Activated CD8-positive, alpha-beta T cell treated with anti-CD3 and anti-CD28 coated beads, Interleukin-2, amount 10 ng/mL, durations not matched to agents 7 days and 5 days (primary cell): ENCODE data around the gene VENTX. TPM values are rescaled to one million over a fixed set of nuclear protein-coding genes. Genes with fewer than 3 reads are reported as not detected.

ENCODE experiments used
- ATAC-seq: fragments of 150-1000 bp; cut with Tn5 transposase; one replicate; pipeline ENCODE4 v1.10.0; 2021; ENCODE audit warnings: moderate library complexity
- CTCF ChIA-PET: fragments of 350-600 bp; sonication (Branson Sonifier 250); formaldehyde crosslinking; loops from one replicate; lab custom pipeline; 2021; ENCODE audit warnings: antibody characterized with exemption; lab: Charles Lee
- POLR2A ChIA-PET: fragments of 350-600 bp; sonication (Branson Sonifier 250); formaldehyde crosslinking; loops from one replicate; lab custom pipeline; 2021; ENCODE audit warnings: antibody characterized with exemption; lab: Charles Lee
- DNase-seq: peaks from one replicate; pipeline ENCODE4 v3.0.0-alpha.2; 2020
- H3K27ac Mint-ChIP-seq: one replicate; pipeline ENCODE4 v1.8.0; 2021; ENCODE audit warnings: mild to moderate bottlenecking, mixed read lengths
- H3K27me3 Mint-ChIP-seq: one replicate; pipeline ENCODE4 v1.8.0; 2021; ENCODE audit warnings: low read depth, mixed read lengths
- H3K36me3 Mint-ChIP-seq: one replicate; pipeline ENCODE4 v1.8.0; 2021; ENCODE audit warnings: low read depth, mixed read lengths
- H3K4me1 Mint-ChIP-seq: one replicate; pipeline ENCODE4 v1.8.0; 2021; ENCODE audit warnings: low read depth, mixed read lengths
- H3K4me3 Mint-ChIP-seq: one replicate; pipeline ENCODE4 v1.8.0; 2021; ENCODE audit warnings: mild to moderate bottlenecking, mixed read lengths
- H3K9me3 Mint-ChIP-seq: one replicate; pipeline ENCODE4 v1.8.0; 2022; ENCODE audit warnings: mixed read lengths; ENCODE audit not compliant: insufficient read depth
- total RNA-seq, 2 experiments: library from RNA; stranded (reverse); gene quantifications; one replicate each; pipeline ENCODE4 v1.2.3, GENCODE V29; 2021

Gene VENTX
- total RNA-seq, 2 experiments from 2014 or later = not detected

GRCh38 chr10:133247681-133248333 lies 10.2 kb downstream of the VENTX start:
- Mint-ChIP-seq H3K36me3 (no peaks in the 10 kb centered on the region), H3K4me3 (no peak overlapping the region), H3K9me3 (no peaks in the 10 kb centered on the region), H3K27me3 (peaks cover 11% of the 10 kb centered on the region), H3K27ac (no peak overlapping the region), H3K4me1 (peaks cover 7% of the 10 kb centered on the region)
- ATAC-seq = no peak
- DNase-seq = no peak
- ChIA-PET POLR2A (no interaction called here), CTCF (interaction anchor here (0.6 kb wide), 1 partner anchor 16 kb away, joined by 3 read pairs; no protein-coding TSS in a partner anchor)

GRCh38 chr10:133248334-133248715 lies 10.7 kb downstream of the VENTX start:
- Mint-ChIP-seq H3K9me3 (no peaks in the 10 kb centered on the region), H3K4me3 (no peak overlapping the region), H3K4me1 (peaks cover 7% of the 10 kb centered on the region), H3K27me3 (peaks cover 8% of the 10 kb centered on the region), H3K36me3 (no peaks in the 10 kb centered on the region), H3K27ac (no peak overlapping the region)
- ChIA-PET POLR2A (no interaction called here), CTCF (interaction anchor here (0.6 kb wide), 1 partner anchor 15 kb away, joined by 3 read pairs; no protein-coding TSS in a partner anchor)
- no peak for ATAC-seq
- no peak for DNase-seq

GRCh38 chr10:133249094-133249780 lies 11.6 kb downstream of the VENTX start:
- ATAC-seq = no peak
- Mint-ChIP-seq H3K36me3 (no peaks in the 10 kb centered on the region), H3K4me3 (no peak overlapping the region), H3K4me1 (peaks cover 7% of the 10 kb centered on the region), H3K9me3 (no peaks in the 10 kb centered on the region), H3K27me3 (peaks cover 8% of the 10 kb centered on the region), H3K27ac (no peak overlapping the region)
- CTCF ChIA-PET = no interaction called here
- POLR2A ChIA-PET = no interaction called here
- DNase-seq = no peak

GRCh38 chr10:133249975-133250754 lies 12.5 kb downstream of the VENTX start:
- Mint-ChIP-seq H3K4me1 (peaks cover 7% of the 10 kb centered on the region), H3K27me3 (peaks cover 10% of the 10 kb centered on the region), H3K27ac (peak overlapping the region; percentile 60), H3K4me3 (no peak overlapping the region), H3K9me3 (no peaks in the 10 kb centered on the region), H3K36me3 (no peaks in the 10 kb centered on the region)
- POLR2A ChIA-PET = no interaction called here
- CTCF ChIA-PET = no interaction called here
- ATAC-seq (no peak), DNase-seq (no peak)

GRCh38 chr10:133251388-133252222 lies 13.9 kb downstream of the VENTX start:
- no peak for ATAC-seq
- no peak for DNase-seq
- Mint-ChIP-seq H3K4me3 (no peak overlapping the region), H3K4me1 (peaks cover 8% of the 10 kb centered on the region), H3K27me3 (peaks cover 10% of the 10 kb centered on the region), H3K27ac (no peak overlapping the region), H3K36me3 (no peaks in the 10 kb centered on the region), H3K9me3 (no peaks in the 10 kb centered on the region)
- ChIA-PET POLR2A (no interaction called here), CTCF (no interaction called here)

- ATAC-seq (no peak), DNase-seq (no peak)
- no peaks in the 10 kb centered on the region for H3K36me3 Mint-ChIP-seq
- peaks cover 10% of the 10 kb centered on the region for H3K27me3 Mint-ChIP-seq
- H3K4me1 Mint-ChIP-seq = peaks cover 11% of the 10 kb centered on the region
- H3K4me3 Mint-ChIP-seq = no peak overlapping the region
- H3K27ac Mint-ChIP-seq = no peak overlapping the region
- ChIA-PET POLR2A (no interaction called here), CTCF (no interaction called here)
- no peaks in the 10 kb centered on the region for H3K9me3 Mint-ChIP-seq
Measured at GRCh38 chr10:133252223-133252552, 14.5 kb downstream of the VENTX start.

GRCh38 chr10:133253361-133253955 lies 15.8 kb downstream of the VENTX start:
- no peak overlapping the region for H3K27ac Mint-ChIP-seq
- peaks cover 10% of the 10 kb centered on the region for H3K27me3 Mint-ChIP-seq
- POLR2A ChIA-PET = no interaction called here
- DNase-seq (no peak), ATAC-seq (no peak)
- CTCF ChIA-PET = no interaction called here
- no peaks in the 10 kb centered on the region for H3K9me3 Mint-ChIP-seq
- no peaks in the 10 kb centered on the region for H3K36me3 Mint-ChIP-seq
- H3K4me3 Mint-ChIP-seq = no peak overlapping the region
- H3K4me1 Mint-ChIP-seq = peaks cover 22% of the 10 kb centered on the region

- DNase-seq (no peak), ATAC-seq (no peak)
- CTCF ChIA-PET = no interaction called here
- Mint-ChIP-seq H3K27ac (peak overlapping the region; percentile 26), H3K9me3 (no peaks in the 10 kb centered on the region), H3K4me3 (no peak overlapping the region), H3K4me1 (peaks cover 31% of the 10 kb centered on the region), H3K27me3 (peaks cover 8% of the 10 kb centered on the region), H3K36me3 (no peaks in the 10 kb centered on the region)
- POLR2A ChIA-PET = no interaction called here
Measured at GRCh38 chr10:133254421-133255120, 16.9 kb downstream of the VENTX start.

- ChIA-PET CTCF (no interaction called here), POLR2A (no interaction called here)
- Mint-ChIP-seq H3K9me3 (no peaks in the 10 kb centered on the region), H3K27ac (no peak overlapping the region), H3K4me3 (no peak overlapping the region), H3K36me3 (no peaks in the 10 kb centered on the region), H3K27me3 (peaks cover 5% of the 10 kb centered on the region), H3K4me1 (peaks cover 38% of the 10 kb centered on the region)
- DNase-seq (no peak), ATAC-seq (no peak)
Measured at GRCh38 chr10:133255323-133255722, 17.7 kb downstream of the VENTX start.

- Mint-ChIP-seq H3K9me3 (no peaks in the 10 kb centered on the region), H3K4me1 (peaks cover 55% of the 10 kb centered on the region), H3K36me3 (peaks cover 2% of the 10 kb centered on the region), H3K27ac (peak overlapping the region; percentile 93), H3K27me3 (peaks cover 2% of the 10 kb centered on the region), H3K4me3 (peak overlapping the region; percentile 47)
- peak; percentile 53 for DNase-seq
- POLR2A ChIA-PET = interaction anchor here (1.5 kb wide), 1 partner anchor 18 kb away, joined by 5 read pairs; no protein-coding TSS in a partner anchor
- peak; percentile 17 for ATAC-seq
- CTCF ChIA-PET = interaction anchor here (1.2 to 4.1 kb wide), 2 partner anchors 33 to 50 kb away, joined by 4 to 14 read pairs; no protein-coding TSS in a partner anchor
Measured at GRCh38 chr10:133257489-133258065, 19.9 kb downstream of the VENTX start.
